Measurements from ENCODE around the gene EZH2. TPM values are rescaled to one million over a fixed set of nuclear protein-coding genes. Genes with fewer than 3 reads are reported as not detected.
A peak's percentile ranks its signal among the peaks of the same experiment; 100 is the strongest.

The EZH2 gene
- total RNA-seq, 1 experiment from 2014 or later, result 46.5 TPM

GRCh38 chr7:148911626-148912025, 27.5 kb upstream of the EZH2 start:
- H3K27ac Mint-ChIP-seq (ENCODE audit: unreplicated experiment), result no peak overlapping the region
- H3K4me3 Mint-ChIP-seq (ENCODE audit: low read depth, unreplicated experiment), result no peak overlapping the region
- H3K27me3 Mint-ChIP-seq (ENCODE audit: unreplicated experiment), result peaks cover 20% of the 10 kb centered on the region
- H3K9me3 Mint-ChIP-seq (ENCODE audit: low read depth, unreplicated experiment), result no peaks in the 10 kb centered on the region
- no peaks in the 10 kb centered on the region for H3K36me3 Mint-ChIP-seq (ENCODE audit: insufficient read depth, unreplicated experiment)
- peaks cover 11% of the 10 kb centered on the region for H3K4me1 Mint-ChIP-seq (ENCODE audit: low read depth, unreplicated experiment)
- peak; percentile 4 for DNase-seq
- no peak for TF ChIP-seq CTCF (IDR thresholded peaks at IDR 0.05; ENCODE audit: unreplicated experiment)
- CTCF ChIA-PET, result no interaction called here
- intact Hi-C loops (cut with micrococcal nuclease; ENCODE audit: unreplicated experiment), result no loop called here
- BruUV-seq (replicated peaks), result no TSS peak

- intact Hi-C loops (cut with micrococcal nuclease; ENCODE audit: unreplicated experiment), result no loop called here
- TF ChIP-seq CTCF (IDR thresholded peaks at IDR 0.05; ENCODE audit: unreplicated experiment), result no peak
- no peak for DNase-seq
- Mint-ChIP-seq H3K4me1 (ENCODE audit: low read depth, unreplicated experiment) (peaks cover 8% of the 10 kb centered on the region), H3K27me3 (ENCODE audit: unreplicated experiment) (peaks cover 20% of the 10 kb centered on the region), H3K9me3 (ENCODE audit: low read depth, unreplicated experiment) (no peaks in the 10 kb centered on the region), H3K36me3 (ENCODE audit: insufficient read depth, unreplicated experiment) (no peaks in the 10 kb centered on the region), H3K27ac (ENCODE audit: unreplicated experiment) (no peak overlapping the region), H3K4me3 (ENCODE audit: low read depth, unreplicated experiment) (no peak overlapping the region)
- CTCF ChIA-PET, result no interaction called here
- BruUV-seq (replicated peaks), result no TSS peak
Observed at GRCh38 chr7:148909568-148909967, 25.5 kb upstream of the EZH2 start.

- H3K9me3 Mint-ChIP-seq (ENCODE audit: low read depth, unreplicated experiment), result no peaks in the 10 kb centered on the region
- no peak for TF ChIP-seq CTCF (IDR thresholded peaks at IDR 0.05; ENCODE audit: unreplicated experiment)
- no peak overlapping the region for H3K27ac Mint-ChIP-seq (ENCODE audit: unreplicated experiment)
- H3K36me3 Mint-ChIP-seq (ENCODE audit: insufficient read depth, unreplicated experiment), result no peaks in the 10 kb centered on the region
- no peaks in the 10 kb centered on the region for H3K4me1 Mint-ChIP-seq (ENCODE audit: low read depth, unreplicated experiment)
- DNase-seq, result no peak
- no peak overlapping the region for H3K4me3 Mint-ChIP-seq (ENCODE audit: low read depth, unreplicated experiment)
- BruUV-seq (replicated peaks), result no TSS peak
- intact Hi-C loops (cut with micrococcal nuclease; ENCODE audit: unreplicated experiment), result no loop called here
- peaks cover 20% of the 10 kb centered on the region for H3K27me3 Mint-ChIP-seq (ENCODE audit: unreplicated experiment)
- CTCF ChIA-PET, result no interaction called here
Observed at GRCh38 chr7:148906707-148907498, 22.8 kb upstream of the EZH2 start.

GRCh38 chr7:148905093-148905666, 21.1 kb upstream of the EZH2 start:
- DNase-seq, result peak; percentile 18
- BruUV-seq (replicated peaks), result no TSS peak
- Mint-ChIP-seq H3K36me3 (ENCODE audit: insufficient read depth, unreplicated experiment) (no peaks in the 10 kb centered on the region), H3K27ac (ENCODE audit: unreplicated experiment) (no peak overlapping the region), H3K27me3 (ENCODE audit: unreplicated experiment) (peaks cover 20% of the 10 kb centered on the region), H3K9me3 (ENCODE audit: low read depth, unreplicated experiment) (no peaks in the 10 kb centered on the region), H3K4me3 (ENCODE audit: low read depth, unreplicated experiment) (no peak overlapping the region), H3K4me1 (ENCODE audit: low read depth, unreplicated experiment) (no peaks in the 10 kb centered on the region)
- CTCF ChIA-PET, result interaction anchor here (0.6 kb wide), 1 partner anchor 36 kb away, joined by 4 read pairs; no protein-coding TSS in a partner anchor
- no peak for TF ChIP-seq CTCF (IDR thresholded peaks at IDR 0.05; ENCODE audit: unreplicated experiment)
- intact Hi-C loops (cut with micrococcal nuclease; ENCODE audit: unreplicated experiment), result no loop called here
